Stimulated activated CD4-positive, alpha-beta T cell treated with anti-CD3 and anti-CD28 coated beads, Interleukin-4, amount 100 ng/mL, for 4 hours (primary cell): ENCODE results near the gene NIP7.
"Not testable (repeated sequence)": the region's sequence is repeated elsewhere in the genome, so short reads cannot be mapped to it uniquely, and the experiment has no call there.

Experiments used
- DNase-seq, 2 experiments: peaks; one replicate each; pipeline ENCODE4 v3.0.0-alpha.2; 2020

The NIP7 gene

GRCh38 chr16:69348222-69348621 lies 8.7 kb downstream of the NIP7 start:
- DNase-seq = no peak

GRCh38 chr16:69349536-69349935 lies 10.0 kb downstream of the NIP7 start:
- no peak for DNase-seq

- no peak for DNase-seq
Observed at GRCh38 chr16:69350536-69351133, 11.1 kb downstream of the NIP7 start.

- DNase-seq = no peak
Observed at GRCh38 chr16:69351309-69352027, 11.9 kb downstream of the NIP7 start, which contains the start of gene TMED6. TMED6 (minus strand) TSS chr16:69351786; CDS start chr16:69351753, 33 bp downstream.

GRCh38 chr16:69360070-69360469 lies 20.5 kb downstream of the NIP7 start:
- not testable (repeated sequence) for DNase-seq

GRCh38 chr16:69363281-69363717 lies 23.7 kb downstream of the NIP7 start:
- DNase-seq = no peak

- no peak for DNase-seq
Observed at GRCh38 chr16:69364088-69364487, 24.5 kb downstream of the NIP7 start.

- no peak for DNase-seq
Observed at GRCh38 chr16:69365901-69366300, 26.3 kb downstream of the NIP7 start.

GRCh38 chr16:69366431-69366830 lies 26.9 kb downstream of the NIP7 start:
- no peak for DNase-seq

- DNase-seq = no peak
Observed at GRCh38 chr16:69367980-69368379, 28.4 kb downstream of the NIP7 start.

- DNase-seq = no peak
Observed at GRCh38 chr16:69368866-69369265, 29.3 kb downstream of the NIP7 start.

GRCh38 chr16:69371564-69371963 lies 32.0 kb downstream of the NIP7 start:
- DNase-seq = no peak

GRCh38 chr16:69373019-69373418 lies 33.4 kb downstream of the NIP7 start:
- no peak for DNase-seq

- DNase-seq = no peak
Observed at GRCh38 chr16:69376393-69377059, 37.0 kb downstream of the NIP7 start.

- no peak for DNase-seq
Observed at GRCh38 chr16:69378036-69378435, 38.5 kb downstream of the NIP7 start.

GRCh38 chr16:69378760-69379159 lies 39.2 kb downstream of the NIP7 start:
- DNase-seq = no peak

- no peak for DNase-seq
Observed at GRCh38 chr16:69381231-69381630, 41.7 kb downstream of the NIP7 start.

GRCh38 chr16:69382421-69382820 lies 42.8 kb downstream of the NIP7 start:
- no peak for DNase-seq

- no peak for DNase-seq
Observed at GRCh38 chr16:69384974-69385373, 45.4 kb downstream of the NIP7 start.

GRCh38 chr16:69386596-69386995 lies 47.0 kb downstream of the NIP7 start:
- no peak for DNase-seq
